Measurements from ENCODE around the gene GNLY. TPM values are rescaled to one million over a fixed set of nuclear protein-coding genes. Genes with fewer than 3 reads are reported as not detected.

The GNLY gene
- total RNA-seq, 3 donors from 2014 or later, result 3.0 to 6.5 (median 4.3) TPM

GRCh38 chr2:85722519-85722918 is 28.4 kb downstream of the GNLY start:
- Histone ChIP-seq H3K36me3 (ENCODE audit: low read depth) (no peaks in the 10 kb centered on the region), H3K4me1 (ENCODE audit: low read depth) (no peaks in the 10 kb centered on the region), H3K9me3 (no peaks in the 10 kb centered on the region), H3K4me3 (no peak overlapping the region)
- intact Hi-C loops (cut with DNase I, micrococcal nuclease), result no loop called here
- no peak for DNase-seq
- no peak for ATAC-seq
- TF ChIP-seq CTCF (IDR thresholded peaks at IDR 0.05), result no peak

- Histone ChIP-seq H3K36me3 (ENCODE audit: low read depth) (no peaks in the 10 kb centered on the region), H3K9me3 (no peaks in the 10 kb centered on the region), H3K4me3 (no peak overlapping the region), H3K4me1 (ENCODE audit: low read depth) (no peaks in the 10 kb centered on the region)
- TF ChIP-seq CTCF (IDR thresholded peaks at IDR 0.05), result no peak
- DNase-seq (no peak), ATAC-seq (no peak)
- intact Hi-C loops (cut with DNase I, micrococcal nuclease), result no loop called here
Measured at GRCh38 chr2:85723707-85724360, 29.7 kb downstream of the GNLY start.

GRCh38 chr2:85724731-85725181 is 30.6 kb downstream of the GNLY start:
- H3K4me3 ChIP-seq, result no peak overlapping the region
- ATAC-seq (no peak), DNase-seq (no peak)
- no peaks in the 10 kb centered on the region for H3K36me3 ChIP-seq (ENCODE audit: low read depth)
- H3K4me1 ChIP-seq (ENCODE audit: low read depth), result no peaks in the 10 kb centered on the region
- TF ChIP-seq CTCF (IDR thresholded peaks at IDR 0.05), result no peak
- intact Hi-C loops (cut with DNase I, micrococcal nuclease), result loop anchor here in 1 of 2 donors (5.0 kb wide), 1 partner anchor 93 kb away; no protein-coding TSS in a partner anchor
- no peaks in the 10 kb centered on the region for H3K9me3 ChIP-seq

GRCh38 chr2:85725451-85725850 is 31.3 kb downstream of the GNLY start:
- TF ChIP-seq CTCF (IDR thresholded peaks at IDR 0.05), result no peak
- Histone ChIP-seq H3K4me1 (ENCODE audit: low read depth) (no peaks in the 10 kb centered on the region), H3K4me3 (no peak overlapping the region), H3K36me3 (ENCODE audit: low read depth) (no peaks in the 10 kb centered on the region), H3K9me3 (no peaks in the 10 kb centered on the region)
- intact Hi-C loops (cut with DNase I, micrococcal nuclease), result loop anchor here in 1 of 2 donors (5.0 kb wide), 1 partner anchor 92 kb away; no protein-coding TSS in a partner anchor
- no peak for DNase-seq
- ATAC-seq, result no peak

- H3K4me3 ChIP-seq, result no peak overlapping the region
- H3K4me1 ChIP-seq (ENCODE audit: low read depth), result no peaks in the 10 kb centered on the region
- no peaks in the 10 kb centered on the region for H3K36me3 ChIP-seq (ENCODE audit: low read depth)
- intact Hi-C loops (cut with DNase I, micrococcal nuclease), result loop anchor here (2.0 to 5.0 kb wide), 2 partner anchors 85 to 90 kb away; no protein-coding TSS in a partner anchor
- DNase-seq (no peak), ATAC-seq (no peak)
- TF ChIP-seq CTCF (IDR thresholded peaks at IDR 0.05), result no peak
- no peaks in the 10 kb centered on the region for H3K9me3 ChIP-seq
Measured at GRCh38 chr2:85727798-85728197, 33.6 kb downstream of the GNLY start.

Data from mucosa of descending colon (tissue), 3 donors.